ENCODE measurements around the gene SLAMF8. TPM values are rescaled to one million over a fixed set of nuclear protein-coding genes. Genes with fewer than 3 reads are reported as not detected.

SLAMF8 gene
- total RNA-seq, 1 donor from 2014 or later = not detected

- no peaks in the 10 kb centered on the region for H3K36me3 Mint-ChIP-seq (ENCODE audit: unreplicated experiment)
- peak overlapping the region; percentile 74 for H3K4me3 Mint-ChIP-seq (ENCODE audit: unreplicated experiment)
- H3K4me1 Mint-ChIP-seq (ENCODE audit: unreplicated experiment) = peaks cover 6% of the 10 kb centered on the region
- TF ChIP-seq CTCF (IDR thresholded peaks at IDR 0.05) = no peak
- H3K9me3 Mint-ChIP-seq (ENCODE audit: unreplicated experiment) = no peaks in the 10 kb centered on the region
- H3K27me3 Mint-ChIP-seq (ENCODE audit: unreplicated experiment) = no peaks in the 10 kb centered on the region
- no peak for DNase-seq (ENCODE audit: extremely low spot score, unreplicated experiment)
- no peak overlapping the region for H3K27ac Mint-ChIP-seq (ENCODE audit: unreplicated experiment)
Observed at GRCh38 chr1:159781992-159782391, 44.7 kb upstream of the SLAMF8 start.

GRCh38 chr1:159783724-159784123 lies 42.9 kb upstream of the SLAMF8 start:
- Mint-ChIP-seq H3K4me3 (ENCODE audit: unreplicated experiment) (no peak overlapping the region), H3K9me3 (ENCODE audit: unreplicated experiment) (no peaks in the 10 kb centered on the region), H3K4me1 (ENCODE audit: unreplicated experiment) (peaks cover 6% of the 10 kb centered on the region), H3K36me3 (ENCODE audit: unreplicated experiment) (no peaks in the 10 kb centered on the region), H3K27ac (ENCODE audit: unreplicated experiment) (no peak overlapping the region), H3K27me3 (ENCODE audit: unreplicated experiment) (no peaks in the 10 kb centered on the region)
- no peak for DNase-seq (ENCODE audit: extremely low spot score, unreplicated experiment)
- no peak for TF ChIP-seq CTCF (IDR thresholded peaks at IDR 0.05)

- Mint-ChIP-seq H3K4me3 (ENCODE audit: unreplicated experiment) (no peak overlapping the region), H3K9me3 (ENCODE audit: unreplicated experiment) (no peaks in the 10 kb centered on the region)
- TF ChIP-seq CTCF (IDR thresholded peaks at IDR 0.05) = no peak
Observed at GRCh38 chr1:159786465-159786864, 40.2 kb upstream of the SLAMF8 start.

GRCh38 chr1:159786966-159787365 lies 39.7 kb upstream of the SLAMF8 start:
- Mint-ChIP-seq H3K4me3 (ENCODE audit: unreplicated experiment) (no peak overlapping the region), H3K27me3 (ENCODE audit: unreplicated experiment) (peaks cover 12% of the 10 kb centered on the region), H3K9me3 (ENCODE audit: unreplicated experiment) (no peaks in the 10 kb centered on the region), H3K36me3 (ENCODE audit: unreplicated experiment) (no peaks in the 10 kb centered on the region), H3K27ac (ENCODE audit: unreplicated experiment) (no peak overlapping the region), H3K4me1 (ENCODE audit: unreplicated experiment) (no peaks in the 10 kb centered on the region)
- no peak for DNase-seq (ENCODE audit: extremely low spot score, unreplicated experiment)
- no peak for TF ChIP-seq CTCF (IDR thresholded peaks at IDR 0.05)

More at GRCh38 chr1:159786465-159786864, 40.2 kb upstream of the SLAMF8 start:
- Mint-ChIP-seq H3K27me3 (ENCODE audit: unreplicated experiment) (peaks cover 6% of the 10 kb centered on the region), H3K27ac (ENCODE audit: unreplicated experiment) (no peak overlapping the region), H3K4me1 (ENCODE audit: unreplicated experiment) (peaks cover 1% of the 10 kb centered on the region), H3K36me3 (ENCODE audit: unreplicated experiment) (no peaks in the 10 kb centered on the region)
- no peak for DNase-seq (ENCODE audit: extremely low spot score, unreplicated experiment)

GRCh38 chr1:159790237-159790917 lies 36.3 kb upstream of the SLAMF8 start:
- Mint-ChIP-seq H3K36me3 (ENCODE audit: unreplicated experiment) (no peaks in the 10 kb centered on the region), H3K4me1 (ENCODE audit: unreplicated experiment) (no peaks in the 10 kb centered on the region), H3K27me3 (ENCODE audit: unreplicated experiment) (peaks cover 30% of the 10 kb centered on the region), H3K9me3 (ENCODE audit: unreplicated experiment) (no peaks in the 10 kb centered on the region), H3K27ac (ENCODE audit: unreplicated experiment) (no peak overlapping the region), H3K4me3 (ENCODE audit: unreplicated experiment) (no peak overlapping the region)
- TF ChIP-seq CTCF (IDR thresholded peaks at IDR 0.05) = peak; percentile 59
- DNase-seq (ENCODE audit: extremely low spot score, unreplicated experiment) = no peak

All from osteocyte (in vitro differentiated cells).